H1 (cell line): ENCODE data around the gene SRRM4. TPM values are rescaled to one million over a fixed set of nuclear protein-coding genes. Genes with fewer than 3 reads are reported as not detected.

ENCODE experiments used
- BRCA1 ChIP-seq: IDR thresholded peaks from 2 replicates; pipeline ENCODE4 v1.6.1; 2012; ENCODE audit warnings: low read depth, low read length, improper control_type of control experiment
- CHD1 ChIP-seq: IDR thresholded peaks from 2 replicates; pipeline ENCODE4 v1.6.1; 2012; ENCODE audit warnings: low read depth, low read length, improper control_type of control experiment
- EP300 ChIP-seq, 2 experiments: IDR thresholded peaks; 1 replicate in 1 of 2; 2 replicates in 1 of 2; pipeline ENCODE4 v1.6.1; 2011 to 2012; ENCODE audit warnings: low read depth in 2 of 2, low read length in 2 of 2, mild to moderate bottlenecking in 2 of 2, borderline replicate concordance in 1 of 2, inconsistent platforms in 1 of 2, moderate library complexity in 1 of 2
- HDAC6 ChIP-seq: IDR thresholded peaks from one replicate; pipeline ENCODE4 v1.7.1; 2012; ENCODE audit warnings: low read depth, mild to moderate bottlenecking, inconsistent platforms, low read length, moderate library complexity
- MAFK ChIP-seq: IDR thresholded peaks from 2 replicates; pipeline ENCODE4 v1.6.1; 2012; ENCODE audit warnings: low read depth, mild to moderate bottlenecking, improper control_type of control experiment, low read length
- RFX5 ChIP-seq: IDR thresholded peaks from 2 replicates; pipeline ENCODE4 v1.6.1; 2011; ENCODE audit warnings: low read depth, low read length, improper control_type of control experiment, borderline replicate concordance
- RXRA ChIP-seq: IDR thresholded peaks from 2 replicates; pipeline ENCODE4 v1.6.1; 2011; ENCODE audit warnings: low read depth, mild to moderate bottlenecking, low read length, moderate library complexity; ENCODE audit not compliant: insufficient read depth
- TAF7 ChIP-seq: optimal IDR thresholded peaks from 2 replicates; pipeline ENCODE3; 2011; ENCODE audit warnings: low read depth, mild to moderate bottlenecking, inconsistent platforms, low read length, moderate library complexity, borderline replicate concordance
- TBP ChIP-seq: IDR thresholded peaks from 2 replicates; pipeline ENCODE4 v1.6.1; 2011; ENCODE audit warnings: low read depth, low read length, improper control_type of control experiment
- YY1 ChIP-seq: IDR thresholded peaks from 2 replicates; pipeline ENCODE4 v1.6.1; 2011; ENCODE audit warnings: low read depth, mild to moderate bottlenecking, low read length
- polyA plus RNA-seq, 7 experiments: library from polyadenylated mRNA; depleted of rRNA in 3 of 7; stranded (reverse) in 5 of 7; unstranded in 2 of 7; fragments of >200 nt in 5 of 7; fragments of 200-250 nt in 2 of 7; gene quantifications; 1 replicate in 5 of 7; 2 replicates in 1 of 7; 4 replicates in 1 of 7; pipeline versions ENCODE4 v1.2.1 to v1.2.3, GENCODE V29; 2011 to 2013; ENCODE audit warnings: missing spikeins in 2 of 7, mixed read lengths in 2 of 7
- total RNA-seq: library from RNA; stranded (reverse); fragmentation: NEBNext Ultra II Directional; extraction: Animal tissue kit (Norgen Biotek cat#: 25700); gene quantifications from 2 replicates; pipeline ENCODE4 v1.2.1, GENCODE V29; 2021
- TF ChIP-seq, protein P1 (sequence below): fragments of 300-600 bp; sonication (generic); IDR thresholded peaks from 2 replicates; pipeline ENCODE4 v1.7.1; 2012; ENCODE audit warnings: low read length, moderate library complexity, mild to moderate bottlenecking, inconsistent platforms; ENCODE audit not compliant: insufficient replicate concordance

The SRRM4 gene
- total and polyA plus RNA-seq, 2 of the 8 experiments (the other 6 are each of a cell fraction or from before 2014, with no cell fraction given): 0.53 to 1.1 TPM

DNA sequence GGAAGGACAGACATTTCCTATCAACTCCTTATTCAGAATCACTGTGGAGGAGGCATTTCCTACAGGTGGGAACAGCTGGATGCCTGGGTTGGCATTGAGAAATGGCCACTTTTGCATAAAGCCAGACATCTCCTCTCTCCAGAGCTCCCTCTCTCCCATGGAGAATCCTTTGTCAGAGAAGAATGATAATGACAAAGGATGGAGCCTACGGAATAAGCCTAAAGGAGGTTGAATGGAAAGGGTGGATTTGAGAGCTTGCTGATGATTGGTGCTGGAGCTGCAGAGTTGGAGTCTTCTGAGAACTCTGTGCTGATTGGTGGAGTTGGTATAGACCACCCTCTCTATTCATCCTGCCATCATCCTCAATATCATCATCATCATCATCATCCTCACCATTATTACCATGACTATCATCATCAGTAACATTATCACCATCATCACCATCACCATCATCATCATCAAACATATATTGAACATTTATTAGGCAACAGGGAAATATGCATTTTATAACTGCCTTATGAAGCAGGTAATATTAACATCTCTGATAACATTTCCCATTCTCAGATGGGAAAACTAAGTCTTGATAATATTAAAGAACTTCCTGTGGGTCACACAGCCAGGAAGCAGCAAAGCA lies 108.2 kb downstream of the SRRM4 start (continued):
- TF ChIP-seq HDAC6 (no peak), MAFK (no peak; the same call in 1 of the 2 replicates), TAF7 (no peak), RXRA (no peak), EP300 (IDR thresholded peaks at IDR 0.05; ENCODE audit: borderline replicate concordance in 1 of 2, low read depth in 2 of 2, low read length in 2 of 2) (peak in 1 of 2 experiments; percentile 92; a peak in 1 of 3 replicates), BRCA1 (no peak), YY1 (peak; percentile 81), CHD1 (no peak), TBP (no peak), RFX5 (no peak)
- TF ChIP-seq, protein P1, sequence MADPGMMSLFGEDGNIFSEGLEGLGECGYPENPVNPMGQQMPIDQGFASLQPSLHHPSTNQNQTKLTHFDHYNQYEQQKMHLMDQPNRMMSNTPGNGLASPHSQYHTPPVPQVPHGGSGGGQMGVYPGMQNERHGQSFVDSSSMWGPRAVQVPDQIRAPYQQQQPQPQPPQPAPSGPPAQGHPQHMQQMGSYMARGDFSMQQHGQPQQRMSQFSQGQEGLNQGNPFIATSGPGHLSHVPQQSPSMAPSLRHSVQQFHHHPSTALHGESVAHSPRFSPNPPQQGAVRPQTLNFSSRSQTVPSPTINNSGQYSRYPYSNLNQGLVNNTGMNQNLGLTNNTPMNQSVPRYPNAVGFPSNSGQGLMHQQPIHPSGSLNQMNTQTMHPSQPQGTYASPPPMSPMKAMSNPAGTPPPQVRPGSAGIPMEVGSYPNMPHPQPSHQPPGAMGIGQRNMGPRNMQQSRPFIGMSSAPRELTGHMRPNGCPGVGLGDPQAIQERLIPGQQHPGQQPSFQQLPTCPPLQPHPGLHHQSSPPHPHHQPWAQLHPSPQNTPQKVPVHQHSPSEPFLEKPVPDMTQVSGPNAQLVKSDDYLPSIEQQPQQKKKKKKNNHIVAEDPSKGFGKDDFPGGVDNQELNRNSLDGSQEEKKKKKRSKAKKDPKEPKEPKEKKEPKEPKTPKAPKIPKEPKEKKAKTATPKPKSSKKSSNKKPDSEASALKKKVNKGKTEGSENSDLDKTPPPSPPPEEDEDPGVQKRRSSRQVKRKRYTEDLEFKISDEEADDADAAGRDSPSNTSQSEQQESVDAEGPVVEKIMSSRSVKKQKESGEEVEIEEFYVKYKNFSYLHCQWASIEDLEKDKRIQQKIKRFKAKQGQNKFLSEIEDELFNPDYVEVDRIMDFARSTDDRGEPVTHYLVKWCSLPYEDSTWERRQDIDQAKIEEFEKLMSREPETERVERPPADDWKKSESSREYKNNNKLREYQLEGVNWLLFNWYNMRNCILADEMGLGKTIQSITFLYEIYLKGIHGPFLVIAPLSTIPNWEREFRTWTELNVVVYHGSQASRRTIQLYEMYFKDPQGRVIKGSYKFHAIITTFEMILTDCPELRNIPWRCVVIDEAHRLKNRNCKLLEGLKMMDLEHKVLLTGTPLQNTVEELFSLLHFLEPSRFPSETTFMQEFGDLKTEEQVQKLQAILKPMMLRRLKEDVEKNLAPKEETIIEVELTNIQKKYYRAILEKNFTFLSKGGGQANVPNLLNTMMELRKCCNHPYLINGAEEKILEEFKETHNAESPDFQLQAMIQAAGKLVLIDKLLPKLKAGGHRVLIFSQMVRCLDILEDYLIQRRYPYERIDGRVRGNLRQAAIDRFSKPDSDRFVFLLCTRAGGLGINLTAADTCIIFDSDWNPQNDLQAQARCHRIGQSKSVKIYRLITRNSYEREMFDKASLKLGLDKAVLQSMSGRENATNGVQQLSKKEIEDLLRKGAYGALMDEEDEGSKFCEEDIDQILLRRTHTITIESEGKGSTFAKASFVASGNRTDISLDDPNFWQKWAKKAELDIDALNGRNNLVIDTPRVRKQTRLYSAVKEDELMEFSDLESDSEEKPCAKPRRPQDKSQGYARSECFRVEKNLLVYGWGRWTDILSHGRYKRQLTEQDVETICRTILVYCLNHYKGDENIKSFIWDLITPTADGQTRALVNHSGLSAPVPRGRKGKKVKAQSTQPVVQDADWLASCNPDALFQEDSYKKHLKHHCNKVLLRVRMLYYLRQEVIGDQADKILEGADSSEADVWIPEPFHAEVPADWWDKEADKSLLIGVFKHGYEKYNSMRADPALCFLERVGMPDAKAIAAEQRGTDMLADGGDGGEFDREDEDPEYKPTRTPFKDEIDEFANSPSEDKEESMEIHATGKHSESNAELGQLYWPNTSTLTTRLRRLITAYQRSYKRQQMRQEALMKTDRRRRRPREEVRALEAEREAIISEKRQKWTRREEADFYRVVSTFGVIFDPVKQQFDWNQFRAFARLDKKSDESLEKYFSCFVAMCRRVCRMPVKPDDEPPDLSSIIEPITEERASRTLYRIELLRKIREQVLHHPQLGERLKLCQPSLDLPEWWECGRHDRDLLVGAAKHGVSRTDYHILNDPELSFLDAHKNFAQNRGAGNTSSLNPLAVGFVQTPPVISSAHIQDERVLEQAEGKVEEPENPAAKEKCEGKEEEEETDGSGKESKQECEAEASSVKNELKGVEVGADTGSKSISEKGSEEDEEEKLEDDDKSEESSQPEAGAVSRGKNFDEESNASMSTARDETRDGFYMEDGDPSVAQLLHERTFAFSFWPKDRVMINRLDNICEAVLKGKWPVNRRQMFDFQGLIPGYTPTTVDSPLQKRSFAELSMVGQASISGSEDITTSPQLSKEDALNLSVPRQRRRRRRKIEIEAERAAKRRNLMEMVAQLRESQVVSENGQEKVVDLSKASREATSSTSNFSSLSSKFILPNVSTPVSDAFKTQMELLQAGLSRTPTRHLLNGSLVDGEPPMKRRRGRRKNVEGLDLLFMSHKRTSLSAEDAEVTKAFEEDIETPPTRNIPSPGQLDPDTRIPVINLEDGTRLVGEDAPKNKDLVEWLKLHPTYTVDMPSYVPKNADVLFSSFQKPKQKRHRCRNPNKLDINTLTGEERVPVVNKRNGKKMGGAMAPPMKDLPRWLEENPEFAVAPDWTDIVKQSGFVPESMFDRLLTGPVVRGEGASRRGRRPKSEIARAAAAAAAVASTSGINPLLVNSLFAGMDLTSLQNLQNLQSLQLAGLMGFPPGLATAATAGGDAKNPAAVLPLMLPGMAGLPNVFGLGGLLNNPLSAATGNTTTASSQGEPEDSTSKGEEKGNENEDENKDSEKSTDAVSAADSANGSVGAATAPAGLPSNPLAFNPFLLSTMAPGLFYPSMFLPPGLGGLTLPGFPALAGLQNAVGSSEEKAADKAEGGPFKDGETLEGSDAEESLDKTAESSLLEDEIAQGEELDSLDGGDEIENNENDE: peak; percentile 86
